Heart left ventricle (tissue), 13 donors: ENCODE measurements around the gene ANKRD13B.

Experiments used
- CTCF ChIP-seq, 12 donors: fragments of 200-600 bp; sonication (generic) in 4 of 12; IDR thresholded peaks; one replicate each; pipeline versions ENCODE4 v1.5.0 to v1.8.0; 2018 to 2022; ENCODE audit warnings: antibody characterized with exemption in 12 of 12, mild to moderate bottlenecking in 5 of 12
- POLR2A ChIP-seq, 2 donors: fragments of 450-650 bp; IDR thresholded peaks; one replicate each; pipeline ENCODE4 v1.6.1; 2017; ENCODE audit warnings: antibody characterized with exemption in 2 of 2, mild to moderate bottlenecking in 2 of 2, moderate library complexity in 2 of 2
- donor health status: ischemic (EF 13 %, LVEDD 7.1; RV severe dilation, severe dysfunction).
- donor health status: DM: no; HTN: yes; CAD: no.
- donor health status: DM: no; HTN: no; CAD: no.
- donor health status: ischemic (EF 25% LVEDD 6.9; RV normal size, moderate dysfunction).
- donor health status: ischemic (EF 25% LVEDD 5.7; RV mildly dilated, moderate dysfunction).
- donor health status: ischemic (EF 35%, LVEDD 5.7; RV mildly dilated, moderate dysfunction).
- donor health status: nonischemic (EF 11% LVEDD 7.7; RV severe dilation, severe dysfunction).
- donor health status: DM: yes; HTN: yes; CAD: no.
- donor health status: PGD.
- donor health status: ischemic (EF 29% LVEDD 5.4; RV normal size, mild dysfunction).
- donor health status: nonischemic (EF 23%, LVEDD 6.1; RV moderate dilation, normal function).

- TF ChIP-seq CTCF (IDR thresholded peaks at IDR 0.05): no peak
- TF ChIP-seq POLR2A (IDR thresholded peaks at IDR 0.05): no peak
Measured at GRCh38 chr17:29624586-29624985, 31.7 kb downstream of the ANKRD13B start.
